SK-N-SH treated with all-trans-retinoic acid at 6 μM for 48 hours (cell line): Measurements from ENCODE around the gene SLC39A2.
"Not testable (repeated sequence)": the region's sequence is repeated elsewhere in the genome, so short reads cannot be mapped to it uniquely, and the experiment has no call there.

Experiments used
- ARNTL ChIP-seq: fragments of 450-650 bp; formaldehyde crosslinking; IDR thresholded peaks from 2 replicates; pipeline ENCODE4 v1.5.0; 2020; ENCODE audit warnings: low read depth, mild to moderate bottlenecking, moderate library complexity, borderline replicate concordance
- CREB5 ChIP-seq: fragments of 250-450 bp; sonication (Bioruptor Pico); IDR thresholded peaks from 2 replicates; pipeline ENCODE4 v1.5.1; 2020; ENCODE audit warnings: low read depth, mild to moderate bottlenecking, moderate library complexity
- CSDC2 ChIP-seq: fragments of 250-450 bp; sonication (Bioruptor Pico); IDR thresholded peaks from 2 replicates; pipeline ENCODE4 v1.5.0; 2020; ENCODE audit warnings: mild to moderate bottlenecking, moderate library complexity
- ESRRG ChIP-seq: fragments of 250-450 bp; sonication (Bioruptor Pico); IDR thresholded peaks from 2 replicates; pipeline ENCODE4 v1.6.1; 2021; ENCODE audit warnings: mild to moderate bottlenecking
- GLIS3 ChIP-seq: fragments of 250-450 bp; sonication (Bioruptor Pico); IDR thresholded peaks from 2 replicates; pipeline ENCODE4 v1.5.0; 2020; ENCODE audit warnings: mild to moderate bottlenecking, moderate library complexity
- PATZ1 ChIP-seq: fragments of 250-450 bp; sonication (Bioruptor Pico); IDR thresholded peaks from 2 replicates; pipeline ENCODE4 v1.8.0; 2020; ENCODE audit warnings: mild to moderate bottlenecking, moderate library complexity, borderline replicate concordance
- TCF4 ChIP-seq: fragments of 250-450 bp; sonication (Bioruptor Pico); IDR thresholded peaks from 2 replicates; pipeline ENCODE4 v1.8.0; 2021; ENCODE audit warnings: mild to moderate bottlenecking, moderate library complexity, borderline replicate concordance

- TF ChIP-seq ARNTL; CSDC2 (CRISPR knock-in tag); ESRRG (CRISPR knock-in tag); TCF4 (CRISPR knock-in tag); PATZ1 (CRISPR knock-in tag); GLIS3 (CRISPR knock-in tag); CREB5 (CRISPR knock-in tag): not testable (repeated sequence)
Measured at GRCh38 chr14:20954736-20955537, 44.2 kb upstream of the SLC39A2 start, which contains the start of gene RNASE2.
